OCI-LY7 (cell line): ENCODE measurements around the gene DHRS1. TPM values are rescaled to one million over a fixed set of nuclear protein-coding genes. Genes with fewer than 3 reads are reported as not detected.

Experiments used
- BruUV-seq: library from RNA; stranded (reverse); fragments of 400-500 nt; replicated peaks from 2 replicates; lab custom pipeline; 2021; lab: Mats Ljungman, UMichigan
- CTCF ChIA-PET: fragments of 300-600 bp; sonication (Branson Sonifier 250); formaldehyde crosslinking; loops from one replicate; lab custom pipeline; 2022; ENCODE audit warnings: antibody characterized with exemption; ENCODE audit not compliant: unreplicated experiment; lab: Charles Lee
- POLR2A ChIA-PET: fragments of 300-600 bp; sonication (Branson Sonifier 250); formaldehyde crosslinking; loops from one replicate; lab custom pipeline; 2022; ENCODE audit warnings: antibody characterized with exemption; lab: Charles Lee
- DNase-seq: peaks from one replicate; pipeline ENCODE4 v3.0.0-alpha.2; 2015; ENCODE audit warnings: low spot score
- H2AFZ ChIP-seq: fragments of 200-600 bp; sonication (generic), shearing (Covaris generic); 2 replicates; pipeline ENCODE4 v1.6.1; 2014; ENCODE audit warnings: mild to moderate bottlenecking, antibody characterized with exemption, low read length, moderate library complexity
- H3K27ac ChIP-seq: fragments of 200-600 bp; sonication (generic); 2 replicates; pipeline ENCODE4 v1.5.1; 2014; ENCODE audit warnings: mixed run types, low read depth, mild to moderate bottlenecking, moderate library complexity, low read length, inconsistent platforms; ENCODE audit not compliant: poor library complexity, severe bottlenecking
- H3K36me3 ChIP-seq: fragments of 200-600 bp; sonication (generic); 2 replicates; pipeline ENCODE4 v1.6.1; 2014; ENCODE audit warnings: mild to moderate bottlenecking, antibody characterized with exemption, low read length, moderate library complexity, mixed read lengths; ENCODE audit not compliant: insufficient read depth
- H3K4me1 ChIP-seq: fragments of 200-600 bp; sonication (generic); 2 replicates; pipeline ENCODE4 v1.5.1; 2014; ENCODE audit warnings: mild to moderate bottlenecking, low read length; ENCODE audit not compliant: insufficient read depth, poor library complexity, severe bottlenecking
- H3K4me2 ChIP-seq: fragments of 200-600 bp; sonication (generic); 2 replicates; pipeline ENCODE4 v1.6.1; 2014; ENCODE audit warnings: mild to moderate bottlenecking, low read length
- H3K4me3 ChIP-seq: fragments of 200-600 bp; sonication (generic); 2 replicates; pipeline ENCODE4 v1.5.1; 2014; ENCODE audit warnings: mild to moderate bottlenecking, low read depth, low read length; ENCODE audit not compliant: poor library complexity, severe bottlenecking
- H3K79me2 ChIP-seq: fragments of 200-600 bp; sonication (generic); 2 replicates; pipeline ENCODE4 v1.6.1; 2016; ENCODE audit warnings: low read depth, mild to moderate bottlenecking, low read length, moderate library complexity, mixed read lengths; ENCODE audit not compliant: insufficient read depth
- H3K9me2 ChIP-seq: fragments of 200-600 bp; sonication (generic); 2 replicates; pipeline ENCODE4 v1.6.1; 2016; ENCODE audit warnings: mild to moderate bottlenecking, low read length, mixed read lengths; ENCODE audit not compliant: insufficient read depth
- H3K9me3 ChIP-seq: fragments of 200-600 bp; sonication (generic); 2 replicates; pipeline ENCODE4 v1.6.1; 2014; ENCODE audit warnings: mild to moderate bottlenecking, mixed run types, low read length, mixed read lengths
- H4K20me1 ChIP-seq: fragments of 200-600 bp; sonication (generic); 2 replicates; pipeline ENCODE4 v1.6.1; 2014; ENCODE audit warnings: mild to moderate bottlenecking, antibody characterized with exemption, low read length, moderate library complexity, mixed read lengths; ENCODE audit not compliant: insufficient read depth
- CTCF ChIP-seq: fragments of 200-600 bp; sonication (generic); conservative IDR thresholded peaks from 2 replicates; pipeline ENCODE4 v1.5.1; 2014; ENCODE audit warnings: mild to moderate bottlenecking, antibody characterized with exemption, low read length, moderate library complexity, mixed read lengths
- EZH2phosphoT487 ChIP-seq: fragments of 200-600 bp; sonication (generic); IDR thresholded peaks from 2 replicates; pipeline ENCODE4 v1.6.1; 2018; ENCODE audit warnings: low read depth, borderline replicate concordance, mild to moderate bottlenecking, mixed run types, antibody characterized with exemption, low read length, moderate library complexity, mixed read lengths
- intact Hi-C: fragments of 100-400 bp; cut with micrococcal nuclease; formaldehyde crosslinking; loops from one replicate; pipeline ENCODE4 v1.10.0; 2022; ENCODE audit not compliant: unreplicated experiment
- total RNA-seq, 2 experiments: library from RNA; depleted of rRNA in 1 of 2; stranded (reverse); fragments of >200 nt in 1 of 2; shearing (Covaris generic) in 1 of 2; gene quantifications; 2 replicates each; pipeline ENCODE4 v1.2.3, GENCODE V29; 2014 to 2022

The DHRS1 gene
- total RNA-seq, 2 experiments from 2014 or later = 27.4 to 34.9 TPM

GRCh38 chr14:24274101-24274543 lies 25.5 kb downstream of the DHRS1 start:
- no TSS peak for BruUV-seq
- Histone ChIP-seq H3K4me3 (peak overlapping the region; percentile 14), H4K20me1 (no peaks in the 10 kb centered on the region), H2AFZ (peak overlapping the region; percentile 59), H3K27ac (peak overlapping the region; percentile 40), H3K4me1 (peaks cover 45% of the 10 kb centered on the region), H3K36me3 (no peaks in the 10 kb centered on the region), H3K4me2 (peak overlapping the region; percentile 51), H3K79me2 (no peaks in the 10 kb centered on the region), H3K9me2 (no peaks in the 10 kb centered on the region), H3K9me3 (no peaks in the 10 kb centered on the region)
- peak; percentile 59 for DNase-seq
- CTCF ChIA-PET = no interaction called here
- intact Hi-C loops = no loop called here
- POLR2A ChIA-PET = interaction anchor here (0.7 to 1.6 kb wide), 6 partner anchors 13 to 101 kb away, joined by 3 to 7 read pairs (median 3); partner anchors contain the start of gene TINF2
- TF ChIP-seq EZH2phosphoT487 (no peak), CTCF (no peak)

- peak overlapping the region; percentile 14 for H3K4me3 ChIP-seq
- peak overlapping the region; percentile 40 for H3K27ac ChIP-seq
- BruUV-seq = no TSS peak
- TF ChIP-seq EZH2phosphoT487 (no peak), CTCF (peak; percentile 69)
- intact Hi-C loops = no loop called here
- peaks cover 43% of the 10 kb centered on the region for H3K4me1 ChIP-seq
- DNase-seq = peak; percentile 34
- H4K20me1 ChIP-seq = no peaks in the 10 kb centered on the region
- H3K9me2 ChIP-seq = no peaks in the 10 kb centered on the region
- ChIA-PET CTCF (interaction anchor here (0.6 kb wide), 1 partner anchor 795 kb away, joined by 5 read pairs; no protein-coding TSS in a partner anchor), POLR2A (interaction anchor here (0.7 to 1.6 kb wide), 8 partner anchors 12 to 100 kb away, joined by 3 to 7 read pairs (median 3); partner anchors contain the start of genes NFATC4 and TINF2)
- no peaks in the 10 kb centered on the region for H3K9me3 ChIP-seq
- H2AFZ ChIP-seq = peak overlapping the region; percentile 59; the same call in 1 of the 2 replicates
- H3K79me2 ChIP-seq = no peaks in the 10 kb centered on the region
- H3K36me3 ChIP-seq = no peaks in the 10 kb centered on the region
- peak overlapping the region; percentile 51 for H3K4me2 ChIP-seq
Measured at GRCh38 chr14:24273422-24273998, 26.1 kb downstream of the DHRS1 start.

GRCh38 chr14:24272467-24272866 lies 27.1 kb downstream of the DHRS1 start:
- no TSS peak for BruUV-seq
- ChIA-PET CTCF (interaction anchor here (0.6 to 1.9 kb wide), 2 partner anchors 30 to 36 kb away, joined by 3 to 8 read pairs; partner anchors contain the start of gene CIDEB), POLR2A (interaction anchor here (0.6 to 2.4 kb wide), 3 partner anchors 30 to 170 kb away, joined by 4 to 17 read pairs (median 4); partner anchors contain the start of genes SDR39U1 and TINF2)
- Histone ChIP-seq H3K36me3 (no peaks in the 10 kb centered on the region), H3K4me2 (peak overlapping the region; percentile 82), H3K9me2 (no peaks in the 10 kb centered on the region), H4K20me1 (no peaks in the 10 kb centered on the region), H3K79me2 (no peaks in the 10 kb centered on the region), H3K27ac (peak overlapping the region; percentile 84), H3K9me3 (no peaks in the 10 kb centered on the region), H3K4me1 (peaks cover 43% of the 10 kb centered on the region), H2AFZ (peak overlapping the region; percentile 68), H3K4me3 (peak overlapping the region; percentile 84)
- no peak for DNase-seq
- TF ChIP-seq EZH2phosphoT487 (no peak), CTCF (no peak)
- intact Hi-C loops = no loop called here
